SJCRH30 (cell line): Measurements from ENCODE around the gene FAM50A. TPM values are rescaled to one million over a fixed set of nuclear protein-coding genes. Genes with fewer than 3 reads are reported as not detected.

Experiments
- DNase-seq, 2 experiments: peaks; one replicate each; pipeline ENCODE4 v3.0.0-alpha.2; 2015 to 2020
- H3K27ac ChIP-seq: fragments of 250-450 bp; sonication (Bioruptor Pico); 2 replicates; pipeline ENCODE4 v1.5.1; 2020; ENCODE audit warnings: mild to moderate bottlenecking, moderate library complexity
- H3K27me3 ChIP-seq: fragments of 250-450 bp; sonication (Bioruptor Pico); 2 replicates; pipeline ENCODE4 v1.5.1; 2020; ENCODE audit warnings: mild to moderate bottlenecking, moderate library complexity
- H3K36me3 ChIP-seq: fragments of 250-450 bp; sonication (Bioruptor Pico); 2 replicates; pipeline ENCODE4 v1.5.1; 2020; ENCODE audit warnings: mild to moderate bottlenecking, moderate library complexity
- H3K4me1 ChIP-seq: fragments of 250-450 bp; sonication (Bioruptor Pico); 2 replicates; pipeline ENCODE4 v1.5.1; 2020; ENCODE audit warnings: mild to moderate bottlenecking, moderate library complexity
- H3K4me3 ChIP-seq: fragments of 250-450 bp; sonication (Bioruptor Pico); 2 replicates; pipeline ENCODE4 v1.5.1; 2020; ENCODE audit warnings: mild to moderate bottlenecking, moderate library complexity
- H3K9me3 ChIP-seq: fragments of 250-450 bp; sonication (Bioruptor Pico); replicated peaks from 2 replicates; pipeline ENCODE4 v1.5.1; 2020; ENCODE audit warnings: mild to moderate bottlenecking, moderate library complexity
- total RNA-seq: library from RNA; depleted of rRNA; stranded (reverse); fragments of >200 nt; shearing (Covaris generic); gene quantifications from 2 replicates; pipeline ENCODE4 v1.2.3, GENCODE V29; 2014

Gene FAM50A
- total RNA-seq, 1 experiment from 2014 or later: 48.7 TPM

DNA sequence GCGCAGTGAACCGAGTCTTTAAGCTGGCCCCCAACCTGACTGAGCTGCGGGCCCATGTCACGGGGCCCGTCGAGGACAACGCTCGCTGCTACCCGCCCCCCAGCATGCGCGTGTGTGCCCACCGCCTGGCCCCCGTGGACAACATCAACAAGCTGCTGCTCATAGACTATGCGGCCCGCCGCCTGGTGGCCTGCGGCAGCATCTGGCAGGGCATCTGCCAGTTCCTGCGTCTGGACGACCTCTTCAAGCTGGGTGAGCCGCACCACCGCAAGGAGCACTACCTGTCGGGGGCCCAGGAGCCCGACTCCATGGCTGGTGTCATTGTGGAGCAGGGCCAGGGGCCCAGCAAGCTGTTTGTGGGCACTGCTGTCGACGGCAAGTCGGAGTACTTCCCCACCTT lies 16.4 kb downstream of the FAM50A start:
- no peak overlapping the region for H3K4me3 ChIP-seq

DNA sequence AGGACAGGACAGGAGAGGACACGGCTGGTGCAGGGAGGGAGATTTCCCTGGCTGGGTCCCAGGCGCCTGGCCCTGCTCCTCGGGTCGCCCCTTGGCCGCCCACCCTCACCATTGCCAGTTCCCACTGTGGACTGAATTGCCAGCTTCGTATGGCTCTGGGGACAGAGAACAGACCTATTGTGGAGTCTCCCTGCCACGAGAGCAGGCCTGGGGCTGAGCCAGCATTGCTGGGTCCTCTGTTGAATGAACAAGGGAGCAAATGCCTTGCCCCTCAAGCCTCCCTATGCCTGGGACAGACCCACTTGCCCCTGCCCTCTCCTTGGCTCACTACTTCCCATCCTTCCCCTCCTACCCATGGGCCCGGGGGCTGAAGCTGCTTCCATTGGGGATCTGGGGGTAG lies 18.5 kb downstream of the FAM50A start:
- H3K27ac ChIP-seq: no peak overlapping the region
- no peak for DNase-seq
- H3K27me3 ChIP-seq: no peaks in the 10 kb centered on the region
- H3K4me3 ChIP-seq: no peak overlapping the region
- no peaks in the 10 kb centered on the region for H3K4me1 ChIP-seq
- no peaks in the 10 kb centered on the region for H3K36me3 ChIP-seq
- H3K9me3 ChIP-seq: no peaks in the 10 kb centered on the region

More for the DNA sequence above, 16.4 kb downstream of the FAM50A start:
- no peak for DNase-seq
- H3K27ac ChIP-seq: no peak overlapping the region
- no peaks in the 10 kb centered on the region for H3K36me3 ChIP-seq
- H3K4me1 ChIP-seq: no peaks in the 10 kb centered on the region
- H3K9me3 ChIP-seq: no peaks in the 10 kb centered on the region
- H3K27me3 ChIP-seq: no peaks in the 10 kb centered on the region

GRCh38 chrX:154463611-154464220 lies 19.8 kb downstream of the FAM50A start:
- no peaks in the 10 kb centered on the region for H3K4me1 ChIP-seq
- H3K9me3 ChIP-seq: no peaks in the 10 kb centered on the region
- H3K27me3 ChIP-seq: no peaks in the 10 kb centered on the region
- no peak overlapping the region for H3K4me3 ChIP-seq
- H3K36me3 ChIP-seq: no peaks in the 10 kb centered on the region
- no peak overlapping the region for H3K27ac ChIP-seq
- DNase-seq: no peak

GRCh38 chrX:154464806-154465365 lies 20.9 kb downstream of the FAM50A start:
- Histone ChIP-seq H3K4me3 (no peak overlapping the region), H3K9me3 (no peaks in the 10 kb centered on the region), H3K36me3 (no peaks in the 10 kb centered on the region), H3K27me3 (no peaks in the 10 kb centered on the region), H3K27ac (no peak overlapping the region), H3K4me1 (no peaks in the 10 kb centered on the region)
- DNase-seq: no peak

- H3K9me3 ChIP-seq: no peaks in the 10 kb centered on the region
- H3K27me3 ChIP-seq: no peaks in the 10 kb centered on the region
- DNase-seq: no peak
- H3K36me3 ChIP-seq: no peaks in the 10 kb centered on the region
- no peak overlapping the region for H3K4me3 ChIP-seq
- H3K27ac ChIP-seq: no peak overlapping the region
- H3K4me1 ChIP-seq: no peaks in the 10 kb centered on the region
Observed at GRCh38 chrX:154465601-154466000, 21.7 kb downstream of the FAM50A start.

DNA sequence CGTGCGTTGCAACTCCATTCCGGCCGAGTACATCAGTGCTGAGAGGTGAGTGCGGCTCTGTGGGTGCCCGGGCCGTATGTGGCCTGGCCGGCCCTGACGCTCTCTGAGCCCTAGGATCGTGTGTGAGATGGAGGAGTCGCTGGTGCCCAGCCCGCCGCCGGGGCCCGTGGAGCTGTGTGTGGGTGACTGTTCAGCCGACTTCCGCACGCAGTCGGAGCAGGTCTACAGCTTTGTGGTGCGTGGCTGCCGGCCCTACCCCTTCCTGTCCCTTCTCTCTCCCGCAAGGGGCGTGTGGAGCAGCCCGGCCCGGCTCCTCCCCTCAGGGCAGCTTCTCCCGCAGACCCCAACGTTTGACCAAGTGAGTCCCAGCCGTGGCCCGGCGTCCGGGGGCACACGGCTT lies 22.1 kb downstream of the FAM50A start:
- Histone ChIP-seq H3K4me3 (no peak overlapping the region), H3K9me3 (no peaks in the 10 kb centered on the region), H3K36me3 (no peaks in the 10 kb centered on the region), H3K27ac (no peak overlapping the region), H3K27me3 (no peaks in the 10 kb centered on the region), H3K4me1 (no peaks in the 10 kb centered on the region)
- no peak for DNase-seq

DNA sequence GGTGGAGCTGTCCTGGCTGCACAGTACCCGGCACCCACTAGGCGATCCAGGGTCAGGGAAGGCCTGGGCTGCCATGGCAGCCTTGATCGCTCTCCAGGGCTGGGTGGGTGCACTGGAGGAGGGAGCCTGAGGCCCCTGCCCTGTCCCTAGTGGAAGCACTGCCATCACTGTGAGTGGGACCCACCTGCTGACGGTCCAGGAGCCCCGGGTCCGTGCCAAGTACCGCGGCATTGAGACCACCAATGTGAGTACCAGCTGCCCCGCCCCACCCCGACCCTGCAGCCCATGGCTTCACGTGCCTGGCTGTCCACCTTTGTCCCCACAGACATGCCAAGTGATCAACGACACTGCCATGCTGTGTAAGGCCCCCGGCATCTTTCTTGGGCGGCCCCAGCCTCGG lies 23.0 kb downstream of the FAM50A start:
- H3K4me3 ChIP-seq: no peak overlapping the region
- no peaks in the 10 kb centered on the region for H3K27me3 ChIP-seq
- no peaks in the 10 kb centered on the region for H3K36me3 ChIP-seq
- no peak for DNase-seq
- H3K27ac ChIP-seq: no peak overlapping the region
- H3K9me3 ChIP-seq: no peaks in the 10 kb centered on the region
- no peaks in the 10 kb centered on the region for H3K4me1 ChIP-seq

DNA sequence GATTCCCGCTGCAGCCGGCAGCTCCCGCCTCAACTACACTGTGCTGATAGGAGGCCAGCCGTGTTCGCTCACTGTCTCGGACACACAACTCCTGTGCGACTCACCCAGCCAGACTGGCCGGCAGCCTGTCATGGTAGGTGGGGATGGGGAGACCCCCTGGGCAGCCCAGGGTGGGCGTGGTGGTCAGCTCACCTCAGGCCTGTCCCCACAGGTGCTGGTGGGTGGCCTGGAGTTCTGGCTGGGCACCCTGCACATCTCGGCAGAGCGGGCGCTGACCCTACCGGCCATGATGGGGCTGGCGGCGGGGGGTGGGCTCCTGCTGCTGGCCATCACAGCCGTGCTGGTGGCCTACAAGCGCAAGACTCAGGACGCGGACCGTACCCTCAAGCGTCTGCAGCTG lies 23.6 kb downstream of the FAM50A start:
- Histone ChIP-seq H3K4me1 (no peaks in the 10 kb centered on the region), H3K9me3 (no peaks in the 10 kb centered on the region), H3K4me3 (no peak overlapping the region), H3K27me3 (no peaks in the 10 kb centered on the region), H3K27ac (no peak overlapping the region), H3K36me3 (no peaks in the 10 kb centered on the region)
- no peak for DNase-seq

GRCh38 chrX:154468217-154468616 lies 24.3 kb downstream of the FAM50A start:
- Histone ChIP-seq H3K4me3 (no peak overlapping the region), H3K27ac (no peak overlapping the region), H3K27me3 (no peaks in the 10 kb centered on the region), H3K4me1 (no peaks in the 10 kb centered on the region), H3K9me3 (no peaks in the 10 kb centered on the region), H3K36me3 (no peaks in the 10 kb centered on the region)
- DNase-seq: no peak

DNA sequence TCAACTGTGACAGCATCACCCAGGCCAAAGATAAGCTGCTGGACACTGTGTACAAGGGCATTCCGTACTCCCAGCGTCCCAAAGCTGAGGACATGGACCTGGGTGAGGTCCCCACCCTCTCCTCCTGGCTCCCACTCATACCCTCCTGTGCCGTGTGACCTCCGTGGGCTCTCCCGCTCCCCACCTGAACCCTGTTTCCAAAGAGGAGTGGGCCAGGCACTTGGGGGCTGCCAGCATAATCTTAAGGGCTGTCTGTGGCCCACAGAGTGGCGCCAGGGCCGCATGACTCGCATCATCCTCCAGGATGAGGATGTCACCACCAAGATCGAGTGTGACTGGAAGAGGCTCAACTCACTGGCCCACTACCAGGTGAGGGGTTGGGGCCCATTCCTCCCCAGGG lies 25.2 kb downstream of the FAM50A start:
- H3K4me1 ChIP-seq: no peaks in the 10 kb centered on the region

DNA sequence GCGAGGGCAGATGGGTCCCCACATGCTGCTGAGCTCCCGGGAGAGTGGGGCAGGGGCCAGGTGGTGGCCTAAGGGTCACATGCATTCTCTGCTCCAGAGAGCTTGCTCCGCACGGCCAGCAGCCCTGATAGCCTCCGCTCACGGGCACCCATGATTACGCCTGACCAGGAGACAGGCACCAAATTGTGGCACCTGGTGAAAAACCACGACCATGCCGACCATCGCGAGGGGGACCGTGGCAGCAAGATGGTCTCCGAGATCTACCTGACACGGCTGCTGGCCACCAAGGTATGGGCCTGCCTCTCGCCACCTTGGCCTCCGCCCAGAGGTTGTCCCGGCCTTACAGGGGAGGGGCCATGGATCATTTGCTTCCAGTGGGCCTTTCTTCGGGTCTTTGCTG lies 25.9 kb downstream of the FAM50A start:
- Histone ChIP-seq H3K4me1 (no peaks in the 10 kb centered on the region), H3K4me3 (no peak overlapping the region), H3K9me3 (no peaks in the 10 kb centered on the region), H3K27ac (no peak overlapping the region), H3K36me3 (no peaks in the 10 kb centered on the region), H3K27me3 (no peaks in the 10 kb centered on the region)
- DNase-seq: no peak

More for the DNA sequence above, 25.2 kb downstream of the FAM50A start:
- Histone ChIP-seq H3K4me3 (no peak overlapping the region), H3K27me3 (no peaks in the 10 kb centered on the region), H3K36me3 (no peaks in the 10 kb centered on the region), H3K27ac (no peak overlapping the region), H3K9me3 (no peaks in the 10 kb centered on the region)
- DNase-seq: no peak

DNA sequence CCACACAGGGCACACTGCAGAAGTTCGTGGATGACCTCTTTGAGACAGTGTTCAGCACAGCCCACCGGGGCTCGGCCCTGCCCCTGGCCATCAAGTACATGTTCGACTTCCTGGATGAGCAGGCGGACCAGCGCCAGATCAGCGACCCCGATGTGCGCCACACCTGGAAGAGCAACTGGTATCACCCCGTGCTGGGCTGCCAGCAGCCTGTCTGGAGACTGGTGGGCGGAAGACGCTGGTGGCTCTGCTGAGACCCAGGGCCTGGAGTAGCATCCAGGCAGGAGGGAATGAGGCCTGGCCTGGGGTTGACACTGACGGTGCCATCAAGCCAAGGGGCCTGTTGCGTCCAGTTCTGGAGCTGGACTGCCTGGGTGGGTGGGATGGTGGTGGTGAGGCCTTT lies 26.5 kb downstream of the FAM50A start:
- no peaks in the 10 kb centered on the region for H3K9me3 ChIP-seq
- H3K36me3 ChIP-seq: no peaks in the 10 kb centered on the region
- no peak overlapping the region for H3K4me3 ChIP-seq
- no peaks in the 10 kb centered on the region for H3K4me1 ChIP-seq
- DNase-seq: no peak
- H3K27ac ChIP-seq: no peak overlapping the region
- H3K27me3 ChIP-seq: no peaks in the 10 kb centered on the region

DNA sequence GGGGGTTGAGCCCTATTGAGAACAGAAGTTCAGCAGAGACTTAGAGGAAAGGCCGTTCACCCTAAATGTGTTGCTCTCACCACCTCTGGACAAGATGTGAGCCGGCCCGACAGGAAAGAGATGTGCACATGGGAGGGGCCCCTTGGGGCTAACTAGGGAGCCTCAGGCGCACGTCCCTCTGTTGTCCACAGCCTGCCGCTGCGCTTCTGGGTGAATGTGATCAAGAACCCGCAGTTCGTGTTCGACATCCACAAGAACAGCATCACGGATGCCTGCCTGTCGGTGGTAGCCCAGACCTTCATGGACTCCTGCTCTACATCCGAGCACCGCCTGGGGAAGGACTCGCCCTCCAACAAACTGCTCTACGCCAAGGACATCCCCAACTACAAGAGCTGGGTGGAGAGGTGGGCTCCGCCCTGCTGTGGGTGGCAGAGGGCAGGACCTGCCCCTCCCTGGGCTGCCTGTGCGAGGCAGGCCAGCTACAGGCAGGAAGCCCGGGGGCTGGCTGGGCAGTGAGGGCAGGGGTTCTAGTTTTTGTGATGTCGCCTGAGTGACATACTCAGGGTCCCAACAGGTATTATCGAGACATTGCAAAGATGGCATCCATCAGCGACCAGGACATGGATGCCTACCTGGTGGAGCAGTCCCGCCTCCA lies 27.1 kb downstream of the FAM50A start:
- Histone ChIP-seq H3K4me1 (no peaks in the 10 kb centered on the region), H3K9me3 (no peaks in the 10 kb centered on the region), H3K36me3 (no peaks in the 10 kb centered on the region), H3K4me3 (no peak overlapping the region), H3K27ac (no peak overlapping the region), H3K27me3 (no peaks in the 10 kb centered on the region)
- no peak for DNase-seq

DNA sequence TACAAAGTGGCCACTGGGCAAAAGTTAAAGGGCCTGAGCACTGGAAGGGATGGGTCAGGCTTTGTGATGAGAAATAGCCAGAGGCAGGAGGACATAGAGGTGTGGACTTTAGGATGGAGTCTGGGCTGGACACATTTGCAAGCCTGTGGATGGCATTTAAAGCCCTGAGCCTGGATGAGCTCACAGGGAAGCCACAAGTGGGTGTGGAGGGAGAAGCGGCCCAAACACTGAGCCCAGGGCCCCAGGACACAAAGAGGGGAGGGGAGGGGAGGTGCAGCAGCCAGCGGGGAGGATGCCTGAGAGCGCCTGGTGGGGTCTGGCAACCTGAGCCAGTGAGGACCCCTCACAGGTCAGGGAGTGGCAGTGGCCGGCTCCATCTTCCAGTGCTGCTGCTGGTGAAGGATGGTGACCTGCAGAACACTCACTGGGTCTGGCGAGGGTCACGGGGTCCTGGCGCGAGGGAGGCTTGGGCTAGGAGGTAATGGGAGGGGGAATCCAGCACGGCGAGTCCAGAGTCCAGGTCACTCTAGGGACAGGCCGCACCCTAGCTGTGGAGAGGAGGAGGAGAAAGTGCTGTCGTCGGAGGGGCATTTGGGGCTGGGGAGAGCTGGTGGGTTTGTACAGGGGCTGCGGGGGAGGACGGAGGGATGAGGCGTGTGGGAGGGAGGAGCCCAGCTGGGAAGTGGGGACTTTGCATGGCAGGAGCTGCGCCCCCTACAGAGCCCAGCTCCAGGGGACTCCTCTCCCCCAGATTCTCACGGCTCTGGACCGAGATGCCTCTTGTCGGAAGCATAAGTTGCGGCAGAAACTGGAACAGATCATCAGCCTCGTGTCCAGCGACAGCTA lies 28.1 kb downstream of the FAM50A start:
- H3K27ac ChIP-seq: no peak overlapping the region
- no peaks in the 10 kb centered on the region for H3K4me1 ChIP-seq
- no peaks in the 10 kb centered on the region for H3K9me3 ChIP-seq
- no peaks in the 10 kb centered on the region for H3K27me3 ChIP-seq
- no peaks in the 10 kb centered on the region for H3K36me3 ChIP-seq
- DNase-seq: no peak
- no peak overlapping the region for H3K4me3 ChIP-seq
